B cell (primary cell): ENCODE measurements around the gene SLC12A6. TPM values are rescaled to one million over a fixed set of nuclear protein-coding genes. Genes with fewer than 3 reads are reported as not detected.

Experiments used
- ATAC-seq: fragments of 200-7000 bp; cut with Tn5 transposase; one replicate; pipeline ENCODE4 v1.10.0; 2021; ENCODE audit warnings: low read depth, mild to moderate bottlenecking, moderate number of reproducible peaks, moderate library complexity
- CTCF ChIA-PET: fragments of 350-600 bp; sonication (Branson Sonifier 250); formaldehyde crosslinking; loops from one replicate; lab custom pipeline; 2021; ENCODE audit warnings: antibody characterized with exemption, inconsistent platforms; lab: Charles Lee
- POLR2A ChIA-PET: fragments of 350-600 bp; sonication (Branson Sonifier 250); formaldehyde crosslinking; loops from one replicate; lab custom pipeline; 2021; ENCODE audit warnings: antibody characterized with exemption; lab: Charles Lee
- DNase-seq: peaks from one replicate; pipeline ENCODE4 v3.0.0; 2013
- H2AFZ ChIP-seq: 2 replicates; pipeline ENCODE4 v1.6.1; 2012; ENCODE audit warnings: mild to moderate bottlenecking, low read depth, low read length; ENCODE audit not compliant: insufficient read depth, poor library complexity, severe bottlenecking
- H3K27ac ChIP-seq, 2 donors: 1 replicate in 1 of 2; 2 replicates in 1 of 2; pipeline ENCODE4 v1.5.1; 2012 to 2013; ENCODE audit warnings: low read length in 2 of 2, mild to moderate bottlenecking in 2 of 2, moderate library complexity in 1 of 2
- H3K27me3 ChIP-seq, 4 experiments: fragments of 200-600 bp in 1 of 4; sonication (generic) in 1 of 4; replicated peaks in 1 of 4; 1 replicate in 2 of 4; 2 replicates in 2 of 4; pipeline versions ENCODE4 v1.6.1 to v1.7.0; 2013 to 2016; ENCODE audit warnings: low read length in 3 of 4, mild to moderate bottlenecking in 2 of 4, mixed read lengths in 1 of 4, moderate library complexity in 1 of 4; ENCODE audit not compliant: insufficient read depth in 4 of 4, control insufficient read depth in 3 of 4; ENCODE audit errors: control extremely low read depth in 1 of 4
- H3K36me3 ChIP-seq, 2 experiments: replicated peaks in 1 of 2; 1 replicate in 1 of 2; 2 replicates in 1 of 2; pipeline versions ENCODE4 v1.6.1 to v1.7.1; 2013; ENCODE audit warnings: low read length in 1 of 2; ENCODE audit not compliant: insufficient read depth in 2 of 2, control insufficient read depth in 1 of 2; ENCODE audit errors: control extremely low read depth in 1 of 2, extremely low read depth in 1 of 2
- H3K4me1 ChIP-seq, 2 donors: fragments of 200-600 bp in 1 of 2; sonication (generic) in 1 of 2; 1 replicate in 1 of 2; 2 replicates in 1 of 2; pipeline versions ENCODE4 v1.5.1 to v1.6.1; 2013 to 2017; ENCODE audit warnings: low read length in 2 of 2; ENCODE audit not compliant: control insufficient read depth in 2 of 2, insufficient read depth in 2 of 2
- H3K4me2 ChIP-seq: replicated peaks from 2 replicates; pipeline ENCODE3; 2012; ENCODE audit warnings: mild to moderate bottlenecking, low read depth, low read length; ENCODE audit not compliant: poor library complexity, severe bottlenecking
- H3K4me3 ChIP-seq, 5 experiments: fragments of 200-600 bp in 1 of 5; sonication (generic) in 1 of 5; 1 replicate in 3 of 5; 2 replicates in 2 of 5; pipeline versions ENCODE4 v1.5.1 to v1.7.0; 2011 to 2016; ENCODE audit warnings: low read length in 4 of 5, mild to moderate bottlenecking in 4 of 5, low read depth in 2 of 5, control low read depth in 1 of 5, moderate library complexity in 1 of 5; ENCODE audit not compliant: insufficient read depth in 1 of 5; ENCODE audit errors: control extremely low read depth in 1 of 5, extremely low read depth in 1 of 5
- H3K79me2 ChIP-seq: fragments of 200-600 bp; sonication (generic); one replicate; pipeline ENCODE4 v1.6.0; 2016; ENCODE audit warnings: low read length; ENCODE audit not compliant: control insufficient read depth, insufficient read depth
- H3K9ac ChIP-seq: fragments of 200-600 bp; sonication (generic); 2 replicates; pipeline ENCODE4 v1.6.1; 2017; ENCODE audit warnings: mild to moderate bottlenecking, low read length, moderate library complexity
- H3K9me3 ChIP-seq, 3 donors: one replicate each; pipeline versions ENCODE4 v1.6.1 to v1.7.1; 2013; ENCODE audit warnings: low read length in 2 of 3; ENCODE audit not compliant: control insufficient read depth in 2 of 3, insufficient read depth in 1 of 3; ENCODE audit errors: control extremely low read depth in 1 of 3
- H4K20me1 ChIP-seq: 2 replicates; pipeline ENCODE4 v1.6.0; 2012; ENCODE audit warnings: mild to moderate bottlenecking, low read length; ENCODE audit not compliant: insufficient read depth, control insufficient read depth, poor library complexity, severe bottlenecking
- H3K27ac Mint-ChIP-seq: one replicate; pipeline ENCODE4 v1.8.0; 2021; ENCODE audit warnings: mixed read lengths
- H3K27me3 Mint-ChIP-seq: one replicate; pipeline ENCODE4 v1.8.0; 2021; ENCODE audit warnings: mixed read lengths
- H3K4me1 Mint-ChIP-seq: one replicate; pipeline ENCODE4 v1.8.0; 2021; ENCODE audit warnings: mixed read lengths
- H3K4me3 Mint-ChIP-seq: one replicate; pipeline ENCODE4 v1.8.0; 2021; ENCODE audit warnings: mixed read lengths
- H3K9me3 Mint-ChIP-seq: one replicate; pipeline ENCODE4 v1.8.0; 2022; ENCODE audit warnings: mixed read lengths; ENCODE audit not compliant: insufficient read depth
- CTCF ChIP-seq: fragments of 200-600 bp; IDR thresholded peaks from one replicate; pipeline ENCODE4 v1.8.0; 2022; ENCODE audit warnings: antibody characterized with exemption, mild to moderate bottlenecking
- EZH2 ChIP-seq: IDR thresholded peaks from 2 replicates; pipeline ENCODE4 v1.6.1; 2012; ENCODE audit warnings: borderline replicate concordance, low read depth, mild to moderate bottlenecking, moderate library complexity, low read length; ENCODE audit not compliant: insufficient read depth, poor library complexity, severe bottlenecking
- WGBS: methylation state at CpG from one replicate; pipeline ENCODE4 v1.1.5; 2013; ENCODE audit warnings: missing lambda C conversion rate; ENCODE audit not compliant: insufficient coverage; 5-methylcytosine and 5-hydroxymethylcytosine counted together
- intact Hi-C: fragments of 100-400 bp; cut with micrococcal nuclease; formaldehyde crosslinking; loops from one replicate; pipeline ENCODE4 v1.10.0; 2022
- polyA plus RNA-seq: library from polyadenylated mRNA; depleted of rRNA; stranded (reverse); fragments of >200 nt; gene quantifications from 2 replicates; pipeline ENCODE4 v1.2.3, GENCODE V29; 2012
- total RNA-seq, 2 donors: library from RNA; stranded (reverse); fragments of 120-200 nt in 1 of 2; gene quantifications; 1 replicate in 1 of 2; 2 replicates in 1 of 2; pipeline versions ENCODE4 v1.2.3 to v1.2.4, GENCODE V29; 2013 to 2022

SLC12A6 gene
- total and polyA plus RNA-seq, 2 donors (not counting 1 experiment from before 2014, with no cell fraction given): 75.8 to 141 TPM

- Histone ChIP-seq H3K9ac (no peak overlapping the region), H3K27me3 (peaks cover 0 to 4% (median 0%) of the 10 kb centered on the region in 4 experiments), H3K27ac (no peak overlapping the region), H3K4me1 (peaks cover 2 to 4% of the 10 kb centered on the region in 2 donors), H2AFZ (no peak overlapping the region), H3K36me3 (no peaks in the 10 kb centered on the region), H3K79me2 (peaks cover 4% of the 10 kb centered on the region), H3K4me3 (no peak overlapping the region), H3K4me2 (no peak overlapping the region), H4K20me1 (no peaks in the 10 kb centered on the region), H3K9me3 (no peaks in the 10 kb centered on the region)
- Mint-ChIP-seq H3K4me3 (no peak overlapping the region), H3K27ac (no peak overlapping the region), H3K27me3 (no peaks in the 10 kb centered on the region), H3K9me3 (no peaks in the 10 kb centered on the region), H3K4me1 (peaks cover 4% of the 10 kb centered on the region)
- DNase-seq (no peak), ATAC-seq (no peak)
- POLR2A ChIA-PET: no interaction called here
- WGBS: 89% methylated on average over 2 of the region's 3 CpGs
- TF ChIP-seq EZH2 (no peak), CTCF (no peak)
- CTCF ChIA-PET: interaction anchor here (1.2 kb wide), 1 partner anchor 8 kb away, joined by 3 read pairs; no protein-coding TSS in a partner anchor
- intact Hi-C loops: no loop called here
Measured at GRCh38 chr15:34214135-34214534, 123.4 kb downstream of the SLC12A6 start.

GRCh38 chr15:34213690-34214089, 123.9 kb downstream of the SLC12A6 start:
- DNase-seq (no peak), ATAC-seq (no peak)
- peaks cover 0 to 4% (median 0%) of the 10 kb centered on the region in 4 experiments for H3K27me3 ChIP-seq
- no peak overlapping the region for H3K4me3 Mint-ChIP-seq
- TF ChIP-seq EZH2 (no peak), CTCF (no peak)
- H3K4me1 ChIP-seq: peaks cover 7 to 8% of the 10 kb centered on the region in 2 donors
- ChIA-PET CTCF (interaction anchor here (1.1 to 3.1 kb wide), 4 partner anchors 8 to 151 kb away, joined by 3 to 17 read pairs (median 3); no protein-coding TSS in a partner anchor), POLR2A (no interaction called here)
- no peaks in the 10 kb centered on the region for H3K9me3 Mint-ChIP-seq
- H3K27ac Mint-ChIP-seq: peak overlapping the region; percentile 15
- intact Hi-C loops: no loop called here
- H3K9me3 ChIP-seq: no peaks in the 10 kb centered on the region
- no peak overlapping the region for H3K4me2 ChIP-seq
- no peaks in the 10 kb centered on the region for H3K36me3 ChIP-seq
- no peak overlapping the region for H3K27ac ChIP-seq
- WGBS: no CpG with 5 or more reads among the region's 4 CpGs
- no peak overlapping the region for H3K4me3 ChIP-seq
- peaks cover 7% of the 10 kb centered on the region for H3K4me1 Mint-ChIP-seq
- H3K79me2 ChIP-seq: peaks cover 8% of the 10 kb centered on the region
- peaks cover 4% of the 10 kb centered on the region for H4K20me1 ChIP-seq
- no peaks in the 10 kb centered on the region for H3K27me3 Mint-ChIP-seq
- H3K9ac ChIP-seq: no peak overlapping the region
- H2AFZ ChIP-seq: no peak overlapping the region
